Measurements from ENCODE around the gene LRRC2.

The LRRC2 gene

DNA sequence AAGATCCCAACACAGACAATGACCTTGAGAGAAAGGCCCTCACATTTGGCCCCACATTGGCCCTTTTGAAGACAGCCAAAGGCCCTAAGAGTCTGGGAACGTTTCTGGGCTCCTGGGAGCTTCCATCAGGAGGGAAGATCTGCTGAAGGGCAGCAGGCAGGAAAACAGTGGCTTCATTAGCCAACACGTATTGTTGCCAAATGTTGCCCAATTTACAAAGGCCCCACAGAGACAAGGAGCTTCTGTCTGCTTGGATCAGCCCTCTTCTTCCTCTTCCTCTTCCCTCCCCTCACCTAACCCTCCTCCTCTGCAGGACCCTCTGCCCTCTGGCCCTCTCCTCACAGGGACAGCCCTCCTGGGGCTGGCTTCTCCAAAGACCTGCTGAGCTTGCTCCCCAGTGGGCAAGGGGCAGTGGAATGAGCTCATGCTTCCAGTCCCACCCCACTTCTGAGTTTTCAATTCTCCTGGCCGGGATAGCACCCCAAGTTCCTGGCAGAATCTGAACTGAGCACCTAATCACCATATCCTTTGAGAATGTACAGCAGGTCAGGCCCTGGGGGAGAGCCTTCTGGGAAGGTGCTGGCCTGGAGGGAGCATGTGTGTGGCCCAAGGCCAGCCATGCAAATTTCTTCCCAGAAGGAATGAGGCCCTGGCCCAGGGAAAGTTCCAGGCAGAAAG is 96.3 kb downstream of the LRRC2 start:
- TF ChIP-seq, protein P1, sequence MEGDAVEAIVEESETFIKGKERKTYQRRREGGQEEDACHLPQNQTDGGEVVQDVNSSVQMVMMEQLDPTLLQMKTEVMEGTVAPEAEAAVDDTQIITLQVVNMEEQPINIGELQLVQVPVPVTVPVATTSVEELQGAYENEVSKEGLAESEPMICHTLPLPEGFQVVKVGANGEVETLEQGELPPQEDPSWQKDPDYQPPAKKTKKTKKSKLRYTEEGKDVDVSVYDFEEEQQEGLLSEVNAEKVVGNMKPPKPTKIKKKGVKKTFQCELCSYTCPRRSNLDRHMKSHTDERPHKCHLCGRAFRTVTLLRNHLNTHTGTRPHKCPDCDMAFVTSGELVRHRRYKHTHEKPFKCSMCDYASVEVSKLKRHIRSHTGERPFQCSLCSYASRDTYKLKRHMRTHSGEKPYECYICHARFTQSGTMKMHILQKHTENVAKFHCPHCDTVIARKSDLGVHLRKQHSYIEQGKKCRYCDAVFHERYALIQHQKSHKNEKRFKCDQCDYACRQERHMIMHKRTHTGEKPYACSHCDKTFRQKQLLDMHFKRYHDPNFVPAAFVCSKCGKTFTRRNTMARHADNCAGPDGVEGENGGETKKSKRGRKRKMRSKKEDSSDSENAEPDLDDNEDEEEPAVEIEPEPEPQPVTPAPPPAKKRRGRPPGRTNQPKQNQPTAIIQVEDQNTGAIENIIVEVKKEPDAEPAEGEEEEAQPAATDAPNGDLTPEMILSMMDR (IDR thresholded peaks at IDR 0.05) = no peak

DNA sequence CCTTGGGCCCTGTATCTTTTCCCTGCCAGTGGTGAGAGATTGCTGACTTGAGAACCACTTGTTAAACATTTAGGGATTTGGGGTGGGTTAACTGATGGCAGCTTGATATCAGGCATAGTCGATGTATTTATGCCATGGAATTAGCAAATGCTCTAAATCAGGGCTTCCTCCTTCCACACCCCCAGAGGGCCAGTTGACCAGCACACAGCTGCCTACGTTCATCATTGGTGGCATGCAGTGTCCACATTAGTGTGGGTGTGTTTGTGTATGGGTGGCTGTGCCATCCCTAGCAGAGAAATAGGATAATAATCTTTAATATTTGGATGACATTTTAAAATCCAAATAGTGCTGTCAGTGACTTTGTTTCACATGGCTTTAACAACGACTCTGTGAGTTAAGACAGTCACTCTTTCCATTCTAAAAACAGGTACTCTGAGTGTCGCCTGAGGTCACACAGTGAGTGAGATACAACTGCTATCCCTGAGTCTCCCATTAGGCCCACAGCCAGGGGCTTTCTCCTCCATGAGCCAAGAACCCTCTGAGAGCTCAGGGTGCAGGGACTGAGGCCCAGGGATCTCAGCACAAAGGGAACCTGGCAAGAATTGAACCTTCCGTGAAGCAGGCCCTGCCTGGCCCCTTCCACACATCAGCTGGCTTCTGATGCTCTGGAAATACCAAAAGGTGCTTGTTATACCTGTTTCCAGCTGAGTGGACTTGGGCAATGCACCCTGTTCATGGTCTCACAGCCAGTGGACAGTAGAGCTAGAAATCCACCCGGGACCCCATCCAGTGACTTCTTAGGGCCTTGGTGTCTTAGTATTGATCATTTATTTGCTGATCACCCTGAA is 97.1 kb downstream of the LRRC2 start:
- TF ChIP-seq, protein P1 (IDR thresholded peaks at IDR 0.05) = no peak

GRCh38 chr3:46467562-46467961 is 98.5 kb downstream of the LRRC2 start:
- TF ChIP-seq, protein P1 (IDR thresholded peaks at IDR 0.05) = no peak

- TF ChIP-seq, protein P1 (IDR thresholded peaks at IDR 0.05) = no peak
Observed at GRCh38 chr3:46466871-46467403, 99.2 kb downstream of the LRRC2 start.

- TF ChIP-seq, protein P1 (IDR thresholded peaks at IDR 0.05) = no peak
Observed at GRCh38 chr3:46466273-46466672, 99.8 kb downstream of the LRRC2 start.

Measured in LNCAP (cell line).